Endodermal cell (in vitro differentiated cells): ENCODE data around the gene CIAO1. TPM values are rescaled to one million over a fixed set of nuclear protein-coding genes. Genes with fewer than 3 reads are reported as not detected.

Experiments used
- DNase-seq: peaks from one replicate; pipeline ENCODE4 v3.0.0-alpha.2; 2017
- H3K27ac ChIP-seq: 2 replicates; pipeline ENCODE4 v1.5.1; 2013; ENCODE audit warnings: mild to moderate bottlenecking, low read depth, low read length, moderate library complexity
- H3K27me3 ChIP-seq: 2 replicates; pipeline ENCODE4 v1.6.1; 2013; ENCODE audit warnings: mild to moderate bottlenecking, low read length, moderate library complexity; ENCODE audit not compliant: insufficient read depth, control insufficient read depth, poor library complexity, severe bottlenecking
- H3K36me3 ChIP-seq: 2 replicates; pipeline ENCODE4 v1.7.0; 2013; ENCODE audit warnings: mild to moderate bottlenecking, low read length, moderate library complexity; ENCODE audit not compliant: control insufficient read depth, insufficient read depth
- H3K4me1 ChIP-seq: one replicate; pipeline ENCODE4 v1.7.0; 2013; ENCODE audit warnings: low read length; ENCODE audit not compliant: control insufficient read depth, insufficient read depth
- H3K4me3 ChIP-seq: 2 replicates; pipeline ENCODE4 v1.5.1; 2013; ENCODE audit warnings: mild to moderate bottlenecking, low read length, moderate library complexity
- H3K9ac ChIP-seq: 2 replicates; pipeline ENCODE4 v1.6.1; 2013; ENCODE audit warnings: mild to moderate bottlenecking, low read length, moderate library complexity; ENCODE audit not compliant: poor library complexity, severe bottlenecking; ENCODE audit errors: extremely low read depth
- H3K9me3 ChIP-seq: 2 replicates; pipeline ENCODE4 v1.6.1; 2013; ENCODE audit warnings: mild to moderate bottlenecking, low read length, moderate library complexity; ENCODE audit not compliant: control insufficient read depth
- H3K27ac Mint-ChIP-seq: 2 replicates; pipeline ENCODE4 v1.8.0; 2020; ENCODE audit warnings: mixed read lengths
- H3K27me3 Mint-ChIP-seq: 2 replicates; pipeline ENCODE4 v1.8.0; 2021; ENCODE audit warnings: mild to moderate bottlenecking, mixed read lengths; ENCODE audit not compliant: insufficient read depth
- H3K36me3 Mint-ChIP-seq: 2 replicates; pipeline ENCODE4 v1.8.0; 2020; ENCODE audit warnings: low read depth, mixed read lengths
- H3K4me1 Mint-ChIP-seq: 2 replicates; pipeline ENCODE4 v1.8.0; 2020; ENCODE audit warnings: mixed read lengths
- H3K4me3 Mint-ChIP-seq: 2 replicates; pipeline ENCODE4 v1.8.0; 2020; ENCODE audit warnings: mild to moderate bottlenecking, moderate library complexity, mixed read lengths
- H3K9me3 Mint-ChIP-seq: 2 replicates; pipeline ENCODE4 v1.8.0; 2020; ENCODE audit warnings: mild to moderate bottlenecking, mixed read lengths
- CTCF ChIP-seq: fragments of 200-600 bp; sonication (generic); conservative IDR thresholded peaks from 2 replicates; pipeline ENCODE4 v1.5.0; 2021; ENCODE audit warnings: antibody characterized with exemption, mild to moderate bottlenecking
- WGBS, 2 experiments: methylation state at CpG; one replicate each; pipeline versions ENCODE4 v1.1.5 to v1.1.7; 2013; ENCODE audit warnings: missing lambda C conversion rate in 2 of 2, mixed read lengths in 1 of 2; ENCODE audit not compliant: insufficient coverage in 1 of 2, insufficient read length in 1 of 2; 5-methylcytosine and 5-hydroxymethylcytosine counted together
- total RNA-seq, 2 donors: library from RNA; stranded (reverse); fragmentation: NEBNext Ultra II Directional in 1 of 2; extraction: Animal tissue kit (Norgen Biotek cat#: 25700) in 1 of 2; gene quantifications; 2 replicates in 1 of 2; 3 replicates in 1 of 2; pipeline ENCODE4 v1.2.1, GENCODE V29; 2021

The CIAO1 gene
- total RNA-seq, 2 donors from 2014 or later = 65.4 to 66.2 TPM

DNA sequence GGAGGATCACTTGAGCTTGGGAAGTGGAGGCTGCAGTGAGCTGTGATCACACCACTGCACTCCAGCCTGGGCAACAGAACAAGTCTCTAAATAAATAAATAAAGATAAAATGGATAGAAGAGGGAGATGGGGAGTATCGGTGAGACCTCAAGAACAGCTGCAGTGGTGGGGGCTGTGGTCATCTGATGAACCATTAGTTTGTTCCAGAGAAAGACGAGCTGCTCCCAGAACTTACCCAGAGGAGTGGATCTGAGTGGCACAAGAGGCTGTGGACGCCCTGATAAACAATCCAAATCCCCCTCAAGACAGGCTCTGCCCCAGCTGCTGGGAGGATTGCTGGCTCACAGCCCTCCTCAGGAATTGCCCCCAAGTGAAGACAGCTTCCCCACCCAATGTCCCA, 26.9 kb upstream of the CIAO1 start:
- Histone ChIP-seq H3K4me3 (no peak overlapping the region), H3K36me3 (no peaks in the 10 kb centered on the region), H3K27me3 (no peaks in the 10 kb centered on the region), H3K4me1 (no peaks in the 10 kb centered on the region), H3K9me3 (no peaks in the 10 kb centered on the region), H3K27ac (no peak overlapping the region), H3K9ac (no peak overlapping the region)
- Mint-ChIP-seq H3K27ac (no peak overlapping the region), H3K9me3 (no peaks in the 10 kb centered on the region), H3K36me3 (peaks cover 6% of the 10 kb centered on the region), H3K27me3 (no peaks in the 10 kb centered on the region), H3K4me3 (no peak overlapping the region), H3K4me1 (peaks cover 7% of the 10 kb centered on the region)
- TF ChIP-seq CTCF = no peak
- no peak for DNase-seq
- WGBS, 2 experiments = 95% methylated on average over 3 of the region's 3 CpGs; no CpG with 5 or more reads in 1 of the 2 experiments

DNA sequence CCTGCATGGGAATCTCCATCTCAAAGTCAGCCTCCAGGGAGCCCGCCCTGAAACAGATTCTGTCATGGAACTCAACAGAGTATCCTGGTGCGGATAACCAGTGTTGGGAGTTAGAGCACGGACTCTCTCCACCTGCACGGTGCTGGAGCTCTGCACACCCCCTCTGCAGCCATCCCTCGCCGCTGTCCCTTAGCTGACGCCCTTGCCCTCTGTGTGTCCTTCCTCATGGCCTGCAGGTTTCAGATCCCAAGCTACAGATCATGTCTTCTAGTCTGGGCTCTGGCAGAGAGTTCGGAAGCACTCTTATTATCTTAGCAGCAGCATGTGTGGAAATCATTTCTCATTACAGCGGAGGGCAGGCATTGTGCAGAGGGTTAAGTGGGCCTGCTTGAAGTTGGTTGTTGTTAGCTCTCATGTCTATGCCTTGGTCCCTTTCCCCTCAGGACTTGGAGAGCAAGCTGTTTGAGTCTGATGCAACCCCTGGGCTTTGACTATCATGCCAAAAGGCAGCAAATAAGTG, 26.2 kb upstream of the CIAO1 start:
- TF ChIP-seq CTCF = no peak
- no peaks in the 10 kb centered on the region for H3K27me3 Mint-ChIP-seq
- no peak overlapping the region for H3K27ac Mint-ChIP-seq
- Histone ChIP-seq H3K27me3 (no peaks in the 10 kb centered on the region), H3K9ac (no peak overlapping the region), H3K9me3 (no peaks in the 10 kb centered on the region), H3K36me3 (no peaks in the 10 kb centered on the region), H3K4me1 (no peaks in the 10 kb centered on the region), H3K27ac (no peak overlapping the region), H3K4me3 (no peak overlapping the region)
- DNase-seq = no peak
- H3K36me3 Mint-ChIP-seq = peaks cover 8% of the 10 kb centered on the region
- H3K9me3 Mint-ChIP-seq = no peaks in the 10 kb centered on the region
- WGBS, 2 experiments = 91 to 94% methylated on average over 9 of the region's 9 CpGs
- H3K4me1 Mint-ChIP-seq = peaks cover 7% of the 10 kb centered on the region
- no peak overlapping the region for H3K4me3 Mint-ChIP-seq

- no peak overlapping the region for H3K9ac ChIP-seq
- H3K27me3 ChIP-seq = no peaks in the 10 kb centered on the region
- Mint-ChIP-seq H3K4me1 (peaks cover 7% of the 10 kb centered on the region), H3K27me3 (no peaks in the 10 kb centered on the region), H3K4me3 (no peak overlapping the region), H3K9me3 (no peaks in the 10 kb centered on the region), H3K36me3 (peaks cover 10% of the 10 kb centered on the region), H3K27ac (no peak overlapping the region)
- H3K27ac ChIP-seq = no peak overlapping the region
- no peak overlapping the region for H3K4me3 ChIP-seq
- TF ChIP-seq CTCF = no peak
- DNase-seq = no peak
- H3K9me3 ChIP-seq = no peaks in the 10 kb centered on the region
- 91 to 98% methylated on average over 8 to 9 of the region's 9 CpGs for whole genome bisulfite sequencing, 2 experiments
- H3K4me1 ChIP-seq = no peaks in the 10 kb centered on the region
- H3K36me3 ChIP-seq = no peaks in the 10 kb centered on the region
Observed at GRCh38 chr2:96240341-96241038, 25.5 kb upstream of the CIAO1 start.
